Activated CD8-positive, alpha-beta memory T cell treated with anti-CD3 and anti-CD28 coated beads, Interleukin-2, amount 50 U/mL, for 24 hours (primary cell): ENCODE measurements around the gene EPYC.

Source experiments
- DNase-seq: peaks from one replicate; pipeline ENCODE4 v3.0.0-alpha.2; 2020; ENCODE audit errors: extremely low read depth

The EPYC gene

GRCh38 chr12:91004872-91005271 lies at the start of gene EPYC:
Gene EPYC (minus strand): TSS chr12:91004972. CDS start chr12:91002565, 2,407 bp downstream.
- no peak for DNase-seq

GRCh38 chr12:91053951-91054715 lies 49.4 kb upstream of the EPYC start:
- no peak for DNase-seq

DNA sequence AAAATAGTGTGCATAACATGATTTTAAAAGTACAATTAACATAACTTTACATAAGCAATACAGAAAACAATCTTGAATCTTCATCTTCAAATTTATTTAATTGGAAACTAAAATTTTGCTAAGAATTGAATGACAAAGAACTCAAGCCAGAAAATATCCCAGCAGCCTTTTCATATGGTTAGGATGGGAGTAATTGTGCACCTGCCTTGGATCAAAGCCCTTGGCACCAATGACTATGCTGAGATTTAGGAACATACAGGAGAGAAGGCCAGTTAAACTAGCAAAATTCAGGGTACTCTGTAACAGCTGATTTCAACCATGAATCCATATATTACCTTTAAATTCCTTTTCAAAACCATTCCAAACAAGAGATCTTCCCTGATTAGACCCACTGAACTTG lies 47.3 kb upstream of the EPYC start:
- no peak for DNase-seq

GRCh38 chr12:91044586-91044985 lies 39.8 kb upstream of the EPYC start:
- DNase-seq, result no peak

GRCh38 chr12:91043408-91043807 lies 38.6 kb upstream of the EPYC start:
- DNase-seq, result no peak

DNA sequence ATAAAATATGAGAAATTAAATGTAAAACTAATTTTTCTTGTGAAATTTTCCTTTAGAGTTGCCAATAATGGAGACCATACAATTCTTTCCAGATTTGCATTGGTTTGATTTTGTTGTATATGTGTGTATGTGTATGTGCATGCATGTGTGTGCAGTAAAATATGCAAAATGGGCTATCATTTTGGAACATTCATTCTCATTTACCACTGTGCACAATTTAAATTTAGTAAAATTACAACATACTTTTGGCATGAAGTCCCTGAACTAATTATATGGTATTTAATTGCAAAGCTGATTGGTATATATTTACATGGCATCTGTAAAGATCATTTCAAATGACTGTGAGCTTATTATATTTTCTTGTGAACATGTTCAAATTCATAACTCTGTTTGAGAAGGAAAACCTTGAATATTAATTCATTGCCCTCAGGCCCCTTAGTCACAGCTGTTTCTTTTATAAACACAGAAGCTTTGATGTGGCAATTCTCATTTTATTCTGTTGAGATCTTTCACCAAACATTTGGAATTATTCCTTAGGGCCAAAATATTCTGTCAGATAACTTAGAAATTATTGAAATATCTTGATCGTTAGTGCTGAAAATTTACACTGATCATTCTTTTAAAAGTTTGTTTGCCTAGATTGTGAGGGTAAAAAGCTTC lies 35.5 kb upstream of the EPYC start:
- no peak for DNase-seq

GRCh38 chr12:91037276-91037675 lies 32.5 kb upstream of the EPYC start:
- no peak for DNase-seq

DNA sequence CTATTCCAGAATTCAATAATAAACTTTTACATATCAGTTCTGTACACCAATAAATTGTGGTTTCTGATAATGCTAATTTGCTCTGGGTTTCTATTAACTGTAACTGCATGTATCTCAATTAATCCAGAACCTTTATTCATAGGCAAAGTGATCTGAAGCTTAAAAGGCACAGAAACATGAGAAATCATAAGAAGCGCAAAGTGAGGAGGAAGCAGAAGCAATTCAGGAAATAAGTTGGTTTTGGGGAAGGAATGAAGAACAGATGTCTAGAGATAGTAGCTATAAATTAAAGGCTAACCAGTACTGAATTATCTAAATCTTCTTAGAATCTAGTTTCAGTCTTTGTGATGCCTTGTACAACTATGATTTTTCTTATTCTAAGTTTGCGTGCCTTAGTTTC lies 28.5 kb upstream of the EPYC start:
- no peak for DNase-seq

GRCh38 chr12:91023326-91024004 lies 18.7 kb upstream of the EPYC start:
- DNase-seq, result no peak

DNA sequence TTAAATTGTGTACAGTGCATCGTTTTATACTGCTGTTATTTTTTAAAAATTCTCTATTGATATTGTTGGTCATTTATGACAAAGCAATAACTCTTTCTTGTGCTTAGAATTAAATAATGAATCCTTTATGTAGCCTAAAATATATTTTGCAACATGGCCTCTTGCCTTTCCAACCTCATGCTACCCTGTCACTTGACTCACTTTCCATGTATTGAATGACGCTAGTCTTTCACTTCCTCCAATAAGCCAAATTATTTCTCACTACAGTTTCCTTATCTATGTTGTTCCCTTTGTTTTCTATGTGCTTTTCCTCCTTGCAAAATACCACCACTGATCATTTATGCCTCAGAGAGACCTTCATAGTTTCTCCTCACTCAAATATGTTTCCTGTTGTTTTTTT lies 16.3 kb upstream of the EPYC start:
- DNase-seq, result no peak

DNA sequence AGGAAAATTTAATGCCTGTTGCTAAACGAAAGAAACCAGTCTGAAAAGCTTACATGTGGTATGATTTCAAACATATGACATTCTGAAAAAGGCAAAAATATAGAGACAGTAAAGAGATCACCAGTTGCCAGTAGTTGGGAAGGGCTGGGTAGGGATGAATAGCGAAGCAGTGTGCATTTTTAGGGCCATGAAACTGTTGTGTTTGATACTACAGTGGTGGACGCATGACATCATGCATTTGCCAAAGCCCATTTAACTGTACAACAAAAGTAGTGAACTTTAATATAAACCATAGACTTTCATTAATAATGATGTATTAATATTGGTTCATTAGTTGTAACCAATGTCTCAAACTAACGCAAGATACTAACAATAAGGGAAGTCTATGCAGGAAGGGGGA lies 14.7 kb upstream of the EPYC start:
- no peak for DNase-seq

DNA sequence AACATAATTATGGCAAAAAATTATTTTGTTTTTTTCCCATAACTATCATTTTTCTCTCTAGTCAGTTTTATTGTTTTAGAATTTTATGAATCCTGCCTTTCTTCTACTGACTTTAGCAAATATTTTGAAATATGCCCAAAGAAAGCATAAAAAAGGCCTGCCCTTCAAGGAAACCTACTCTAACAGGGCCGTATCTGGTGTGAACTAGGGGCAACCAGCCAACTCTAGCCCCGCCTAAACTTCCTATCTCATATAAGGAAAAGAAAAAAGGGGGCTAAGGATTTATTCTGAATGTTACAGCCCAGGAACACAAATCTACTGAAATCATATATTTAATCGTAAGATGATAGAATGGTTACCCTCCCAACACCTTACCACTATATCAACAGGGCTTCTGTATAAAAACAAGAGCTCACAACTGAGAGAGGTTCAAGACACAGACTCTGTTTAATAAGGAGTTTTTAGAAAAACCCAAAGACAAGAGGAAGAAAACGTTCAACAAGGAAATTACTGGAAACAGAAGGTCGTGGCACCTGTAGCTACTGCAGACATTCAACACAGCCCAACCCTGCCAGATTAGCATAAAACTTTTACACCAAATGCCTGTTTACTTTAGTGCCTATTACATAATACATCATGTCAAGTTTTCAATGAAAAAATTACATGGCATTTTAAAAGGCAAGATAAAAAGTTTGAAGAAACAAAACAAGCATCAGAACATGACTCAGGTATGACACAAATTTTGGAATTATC lies 12.9 kb upstream of the EPYC start:
- no peak for DNase-seq

DNA sequence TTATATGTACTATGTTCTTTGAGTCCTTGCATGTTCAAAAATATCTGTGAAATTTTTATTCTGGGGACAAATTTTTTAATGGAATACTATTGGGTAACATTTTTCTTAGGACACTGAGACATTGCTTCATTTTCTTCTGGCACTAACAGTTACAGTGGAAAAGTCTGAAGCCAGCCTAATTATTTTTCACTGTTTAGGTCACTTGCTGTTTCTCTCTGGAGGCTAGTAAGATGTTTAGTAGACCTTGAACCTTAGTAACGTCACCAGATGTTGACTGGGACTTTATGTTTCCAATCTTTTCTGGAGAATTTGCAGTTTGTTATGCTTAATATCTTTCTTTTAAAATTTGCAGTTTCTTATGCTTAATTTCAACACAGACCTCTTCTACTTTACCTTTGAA lies 12.3 kb upstream of the EPYC start:
- DNase-seq, result no peak

DNA sequence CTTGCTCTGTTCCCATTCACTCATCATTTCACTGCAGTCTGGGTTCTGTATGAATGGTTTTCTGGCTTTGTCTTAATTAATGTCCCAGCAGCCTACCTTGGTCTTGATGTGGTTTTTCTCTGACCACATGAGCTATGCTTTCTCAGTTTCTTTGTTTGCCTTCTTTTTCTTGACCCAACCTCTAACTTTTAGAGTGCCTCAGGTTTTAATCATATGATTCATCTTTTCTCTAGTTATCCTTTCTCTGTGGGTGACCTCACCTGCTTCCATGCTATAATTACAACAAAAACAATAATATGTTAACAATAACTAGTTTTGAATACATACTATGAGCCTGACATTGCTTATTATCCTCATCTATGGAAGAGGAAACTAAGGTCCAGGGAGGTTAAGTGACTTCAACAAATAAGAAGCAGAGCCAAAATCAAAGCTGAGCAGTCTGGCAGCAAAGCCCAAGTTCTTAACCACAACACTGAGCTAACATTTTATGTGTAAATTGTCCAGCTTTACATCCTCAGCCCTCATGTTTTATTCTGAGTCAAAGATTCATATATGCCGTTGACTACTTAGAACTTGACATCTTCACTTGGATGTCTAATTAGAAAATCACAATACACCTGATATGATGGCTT lies 4.7 kb upstream of the EPYC start:
- no peak for DNase-seq

- DNase-seq, result no peak
These were observed 2.9 kb upstream of the EPYC start for GRCh38 chr12:91007531-91008290.

- DNase-seq, result no peak
These were observed 1.0 kb downstream of the EPYC start for GRCh38 chr12:91003737-91004136.

GRCh38 chr12:91001306-91001705 lies 3.5 kb downstream of the EPYC start:
- no peak for DNase-seq

DNA sequence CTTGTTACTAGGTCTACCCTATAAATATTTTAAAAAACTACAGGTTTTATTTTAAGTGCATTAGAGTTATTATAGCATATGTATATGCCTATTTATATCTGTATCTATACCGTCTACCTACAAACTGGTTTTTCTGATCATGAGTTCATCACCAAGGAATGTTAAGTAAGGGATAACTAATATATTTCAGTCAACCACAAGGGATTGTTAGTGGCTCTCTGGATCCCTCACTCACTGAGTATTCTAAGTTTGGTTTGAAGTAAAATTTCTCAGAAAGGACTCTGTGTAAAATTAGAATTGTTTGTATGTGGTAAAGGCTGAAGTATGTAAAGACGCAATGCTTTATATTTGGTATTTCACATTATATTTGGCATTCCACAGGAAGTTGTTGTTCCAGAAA lies 4.8 kb downstream of the EPYC start:
- DNase-seq, result no peak

DNA sequence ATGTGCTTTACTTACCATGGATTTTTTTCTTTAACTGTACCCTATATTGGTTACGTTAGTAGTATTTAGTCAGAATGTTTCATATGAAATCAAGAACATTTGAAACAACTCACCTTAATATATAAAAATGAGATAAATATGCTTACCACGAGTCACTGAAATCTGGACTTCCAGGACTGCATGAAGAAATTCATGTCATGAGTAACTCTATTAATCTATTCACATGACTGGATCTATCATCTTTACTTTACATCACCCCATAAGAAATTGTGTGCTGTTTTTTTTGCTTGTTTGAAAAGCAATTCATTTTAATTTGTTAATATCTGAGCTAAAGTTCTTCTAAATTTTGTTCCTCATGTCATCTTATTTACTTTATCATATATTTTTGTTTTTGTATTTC lies 5.2 kb downstream of the EPYC start:
- DNase-seq, result no peak

- no peak for DNase-seq
These were observed 9.8 kb downstream of the EPYC start for GRCh38 chr12:90995010-90995409.

DNA sequence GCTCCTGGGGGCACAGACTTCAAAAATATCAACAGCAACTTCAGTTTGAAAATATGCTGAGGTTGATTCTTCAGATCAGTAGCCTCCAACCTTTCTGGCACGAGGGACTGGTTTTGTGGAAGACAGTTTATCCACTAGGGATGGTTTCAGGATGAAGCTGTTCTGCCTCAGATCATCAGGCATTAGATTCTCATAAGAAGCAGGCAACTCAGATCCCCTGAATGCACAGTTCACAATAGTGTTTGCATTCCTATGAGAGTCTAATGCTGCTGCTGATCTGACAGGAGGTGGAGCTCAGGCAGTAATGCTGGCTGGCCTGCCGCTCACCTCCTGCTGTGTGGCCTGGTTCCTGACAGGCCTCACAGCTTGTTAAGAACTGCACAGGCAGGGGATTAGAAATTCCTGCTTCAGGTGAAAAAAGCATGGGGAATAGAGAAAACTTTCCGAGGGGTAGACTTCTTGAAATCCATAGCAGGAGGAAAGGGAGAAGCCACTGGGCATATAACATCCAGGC lies 12.8 kb downstream of the EPYC start:
- no peak for DNase-seq
